HPDE6-E6E7 (cell line): Measurements from ENCODE around the gene TIMM44.

Experiments used
- DNase-seq: peaks from one replicate; pipeline ENCODE4 v3.0.0; 2011; ENCODE audit warnings: missing footprints; ENCODE audit errors: extremely low spot score

TIMM44 gene

DNA sequence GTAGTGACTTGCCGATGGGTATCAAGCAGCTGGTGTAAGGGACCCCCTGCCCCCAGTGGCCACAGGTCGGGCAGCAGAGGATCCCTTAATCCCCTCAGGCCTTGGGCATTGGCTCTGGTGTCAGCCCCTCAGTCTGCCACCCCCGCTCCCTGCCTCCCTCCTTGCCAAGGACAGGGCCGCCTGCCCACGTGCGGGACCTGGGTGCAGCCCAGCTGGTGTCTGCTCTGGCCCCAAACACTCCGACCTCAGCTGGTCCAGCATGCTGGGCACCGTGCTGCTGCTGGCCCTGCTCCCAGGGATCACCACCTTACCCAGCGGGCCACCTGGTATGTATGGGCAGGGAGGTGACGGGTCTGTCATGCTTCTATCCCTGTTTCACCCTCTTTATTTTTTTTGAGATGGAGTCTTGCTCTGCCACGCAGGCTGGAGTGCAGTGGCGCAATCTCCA is 28.8 kb downstream of the TIMM44 start, which contains the start of gene TGFBR3L:
TGFBR3L (plus strand) TSS at position 233 of the 448 bp plus-strand sequence.
- DNase-seq, result no peak

DNA sequence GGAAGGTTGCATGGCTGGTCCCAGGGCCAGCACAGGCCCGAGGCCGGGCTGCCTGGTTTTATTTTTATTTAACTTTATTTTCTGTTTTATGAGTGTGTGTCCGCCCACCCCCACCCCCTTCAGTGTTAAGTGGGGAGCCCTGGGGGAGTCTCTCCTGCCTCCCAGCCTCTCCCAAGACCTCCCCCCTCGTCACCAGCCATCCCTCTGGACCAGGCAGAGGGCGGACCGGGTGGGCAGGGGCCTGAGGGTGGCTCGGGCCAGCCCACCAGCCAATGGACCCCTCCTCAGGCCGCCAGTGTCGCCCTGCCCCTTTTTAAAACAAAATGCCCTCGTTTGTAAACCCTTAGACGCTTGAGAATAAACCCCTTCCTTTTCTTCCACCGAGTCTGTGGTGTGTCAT is 29.4 kb downstream of the TIMM44 start:
- DNase-seq, result no peak

DNA sequence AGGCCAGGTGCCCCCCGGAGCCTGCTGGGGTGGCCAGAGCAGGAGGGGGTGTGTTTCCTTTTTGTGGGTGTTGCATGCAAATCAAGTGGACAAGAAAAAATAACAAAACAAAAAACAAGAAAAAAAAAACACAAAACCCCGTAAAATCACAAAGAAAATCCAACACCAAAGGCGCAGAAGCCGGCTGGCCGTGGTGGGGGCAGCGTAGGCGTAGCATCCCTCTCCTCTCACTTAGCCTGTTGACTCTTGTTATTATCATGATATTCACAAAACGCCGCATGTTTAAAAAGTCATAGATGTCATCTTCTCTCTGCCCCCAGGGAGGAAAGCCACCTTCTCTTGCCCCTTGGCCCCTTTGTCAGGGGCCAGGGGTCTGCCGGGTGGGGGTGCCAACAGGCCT is 29.8 kb downstream of the TIMM44 start:
- no peak for DNase-seq

DNA sequence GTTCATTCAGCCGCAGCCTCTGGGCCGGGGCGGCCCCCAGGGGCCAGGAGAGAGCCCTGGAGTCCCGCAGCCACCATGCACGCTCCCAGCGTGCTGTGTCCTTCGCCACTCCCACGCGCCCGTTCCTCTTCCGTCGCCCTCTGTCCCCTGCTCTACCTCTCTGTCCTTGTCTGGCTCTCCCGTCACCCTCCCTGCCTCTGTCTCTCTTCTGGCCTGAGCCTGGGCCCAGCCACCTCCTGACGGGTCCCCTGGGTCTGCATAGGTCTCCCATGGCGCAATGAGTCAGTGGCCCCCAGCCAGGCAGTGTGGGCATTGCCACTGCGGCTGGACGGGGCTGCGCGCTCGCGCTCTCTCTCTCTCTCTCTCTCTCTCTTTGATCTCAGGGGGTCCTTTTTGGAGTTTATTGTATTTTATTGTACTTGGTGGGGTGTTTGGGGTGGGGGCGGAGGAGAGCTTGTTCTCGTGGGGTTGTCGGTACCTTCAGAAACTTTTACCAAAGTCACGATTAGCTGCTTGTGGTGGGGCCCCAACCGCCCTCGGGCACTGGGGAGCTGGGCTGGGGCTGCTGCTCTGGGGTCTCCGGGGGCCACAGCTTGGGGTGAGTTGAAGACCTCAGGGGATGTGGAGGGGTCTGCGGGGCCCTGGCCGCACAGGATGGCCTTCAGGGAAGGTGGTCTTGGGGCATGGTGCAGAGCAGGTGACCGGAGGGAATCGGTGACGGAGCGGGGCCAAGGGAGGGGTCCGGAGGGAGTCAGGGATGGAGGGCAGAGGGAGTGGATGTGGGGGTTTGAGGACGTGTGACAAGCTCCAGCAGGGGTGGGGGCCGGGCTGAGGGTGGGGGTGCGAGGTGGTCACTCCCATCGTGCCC is 30.5 kb downstream of the TIMM44 start:
- DNase-seq, result no peak

DNA sequence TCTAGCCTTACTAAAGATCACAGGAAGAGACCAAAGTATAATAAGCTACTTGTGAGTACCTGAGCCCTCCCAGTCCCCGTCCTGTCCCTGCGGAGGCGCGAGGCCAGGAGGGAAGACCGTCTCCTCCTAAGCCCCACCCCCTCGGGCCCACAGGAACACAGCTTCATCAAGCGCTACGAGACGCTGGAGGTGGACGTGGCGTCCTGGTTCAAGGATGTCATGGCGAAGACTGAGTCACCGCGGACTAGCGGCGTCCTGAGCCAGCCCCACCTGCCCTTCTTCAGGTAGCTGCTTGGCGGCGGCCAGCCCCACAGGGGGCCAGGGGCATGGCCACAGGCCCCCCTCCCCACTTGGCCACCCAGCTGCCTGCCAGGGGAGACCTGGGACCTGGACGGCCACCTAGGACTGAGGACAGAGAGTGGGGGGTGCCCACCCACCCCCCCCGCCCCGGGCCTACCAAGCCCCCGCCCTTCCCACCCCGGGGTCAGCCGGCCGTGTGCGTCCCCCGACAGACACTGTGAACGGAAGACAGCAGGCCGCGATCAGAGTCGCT is 31.2 kb downstream of the TIMM44 start:
- no peak for DNase-seq

DNA sequence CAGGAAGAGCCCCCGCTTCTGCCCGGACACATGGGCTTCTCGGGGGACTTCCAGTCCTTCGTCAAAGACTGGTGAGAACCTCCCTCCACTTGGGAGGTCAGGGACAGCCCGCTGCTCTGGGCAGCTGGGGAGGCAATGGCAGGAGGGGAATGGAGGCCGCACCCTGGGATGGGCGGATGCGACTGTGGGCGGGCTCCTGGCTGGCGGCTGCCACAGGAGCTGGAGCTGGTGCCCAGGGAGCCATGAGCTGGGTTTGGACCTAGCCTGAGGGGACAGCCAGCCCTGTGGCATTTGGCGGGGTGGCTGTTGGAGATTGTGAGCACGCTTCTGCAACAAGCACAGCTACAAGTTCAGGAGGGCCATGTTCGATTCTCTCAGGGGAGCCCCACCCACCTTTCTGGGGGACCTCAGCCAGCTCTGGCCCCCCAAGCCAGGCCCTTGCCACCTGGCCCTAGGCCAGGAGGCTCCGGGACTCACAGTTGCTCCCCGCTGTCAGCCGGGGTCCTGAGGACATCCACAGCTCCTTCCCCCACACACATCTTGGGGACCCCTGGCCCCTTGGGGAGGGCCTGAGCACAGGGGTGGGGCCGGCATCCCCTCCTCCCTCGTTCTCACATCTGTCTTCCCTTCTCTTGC is 31.8 kb downstream of the TIMM44 start:
- no peak for DNase-seq

DNA sequence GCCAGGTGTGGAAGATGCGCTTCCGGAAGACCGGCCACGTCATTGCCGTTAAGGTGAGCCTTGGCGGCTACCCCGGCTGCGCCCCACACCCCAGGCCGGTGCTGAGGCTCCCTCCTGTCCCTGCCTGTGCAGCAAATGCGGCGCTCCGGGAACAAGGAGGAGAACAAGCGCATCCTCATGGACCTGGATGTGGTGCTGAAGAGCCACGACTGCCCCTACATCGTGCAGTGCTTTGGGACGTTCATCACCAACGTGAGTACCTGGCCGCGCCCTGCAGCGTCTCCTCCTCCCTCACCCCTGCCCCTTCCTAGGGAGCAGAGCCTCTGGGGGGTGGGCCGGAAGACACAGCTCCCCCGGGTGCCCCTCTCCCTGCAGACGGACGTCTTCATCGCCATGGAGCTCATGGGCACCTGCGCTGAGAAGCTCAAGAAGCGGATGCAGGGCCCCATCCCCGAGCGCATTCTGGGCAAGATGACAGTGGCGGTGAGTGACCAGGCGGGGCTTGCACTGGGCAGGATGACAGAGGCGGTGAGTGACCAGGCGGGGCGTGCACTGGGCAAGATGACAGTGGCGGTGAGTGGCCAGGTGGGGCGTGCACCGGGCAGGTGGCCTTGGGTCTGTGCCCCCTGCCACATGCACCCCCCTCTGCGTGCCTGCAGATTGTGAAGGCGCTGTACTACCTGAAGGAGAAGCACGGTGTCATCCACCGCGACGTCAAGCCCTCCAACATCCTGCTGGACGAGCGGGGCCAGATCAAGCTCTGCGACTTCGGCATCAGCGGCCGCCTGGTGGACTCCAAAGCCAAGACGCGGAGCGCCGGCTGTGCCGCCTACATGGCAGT is 32.9 kb downstream of the TIMM44 start:
- DNase-seq, result no peak

DNA sequence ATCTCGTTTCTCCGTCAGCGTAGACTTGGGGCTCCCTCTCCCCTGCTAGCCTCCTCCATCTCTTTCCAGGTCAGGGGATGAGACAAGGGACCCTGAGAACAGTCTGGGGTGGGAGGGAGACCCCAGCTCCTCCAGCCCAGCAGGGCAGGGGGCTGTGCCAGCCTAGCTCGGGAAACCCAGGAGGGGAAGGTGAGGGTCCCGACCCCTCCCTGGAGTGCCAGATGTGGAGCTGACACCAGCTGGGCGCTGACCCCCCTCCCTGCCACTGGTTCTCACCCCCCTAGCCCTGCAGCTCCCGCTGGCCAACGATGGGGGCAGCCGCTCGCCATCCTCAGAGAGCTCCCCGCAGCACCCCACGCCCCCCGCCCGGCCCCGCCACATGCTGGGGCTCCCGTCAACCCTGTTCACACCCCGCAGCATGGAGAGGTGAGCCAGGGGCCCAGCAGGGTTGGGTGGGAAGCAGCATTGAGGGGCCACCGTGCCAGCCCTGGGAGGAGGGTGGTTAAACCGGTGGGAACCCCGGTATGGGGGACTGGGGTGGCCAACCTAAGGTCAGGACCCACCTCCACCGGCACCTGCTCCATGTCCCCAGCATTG is 33.9 kb downstream of the TIMM44 start:
- DNase-seq, result no peak

DNA sequence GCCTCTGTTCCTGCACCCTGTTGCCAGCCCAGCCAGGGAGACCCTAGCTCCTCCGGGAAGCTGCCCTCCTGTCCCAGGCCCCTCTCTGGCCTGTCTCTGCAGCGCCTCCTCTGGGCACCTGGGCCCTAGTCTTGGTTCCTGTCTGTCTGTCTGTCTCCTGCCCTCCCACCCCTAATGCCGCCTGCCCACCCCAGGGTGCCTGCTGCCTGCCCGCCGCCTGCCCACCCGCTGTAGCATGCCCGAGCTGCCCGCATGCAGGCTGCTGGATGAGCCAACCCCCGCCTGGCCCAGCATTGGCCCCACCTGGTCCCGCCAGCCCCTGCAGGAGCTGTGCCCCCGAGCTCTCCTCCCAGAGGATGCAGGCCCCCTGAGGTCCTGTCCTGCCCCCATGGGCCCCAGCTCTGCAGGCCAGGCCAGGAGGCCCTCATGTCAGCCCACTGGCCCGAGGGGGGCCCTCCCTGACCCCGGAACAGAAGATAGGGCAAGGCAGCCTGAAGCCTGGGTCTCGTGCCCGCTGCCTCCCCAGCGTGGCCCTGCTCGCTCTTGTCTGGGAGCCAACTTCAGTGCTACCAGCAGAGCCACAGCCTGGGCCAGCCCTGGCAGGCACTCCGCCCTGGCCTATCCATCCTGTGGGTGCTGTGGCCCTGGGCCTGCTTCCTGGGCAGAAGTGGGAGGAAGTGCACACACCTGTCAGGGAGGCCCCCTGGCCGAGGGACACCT is 34.6 kb downstream of the TIMM44 start:
- DNase-seq, result no peak

DNA sequence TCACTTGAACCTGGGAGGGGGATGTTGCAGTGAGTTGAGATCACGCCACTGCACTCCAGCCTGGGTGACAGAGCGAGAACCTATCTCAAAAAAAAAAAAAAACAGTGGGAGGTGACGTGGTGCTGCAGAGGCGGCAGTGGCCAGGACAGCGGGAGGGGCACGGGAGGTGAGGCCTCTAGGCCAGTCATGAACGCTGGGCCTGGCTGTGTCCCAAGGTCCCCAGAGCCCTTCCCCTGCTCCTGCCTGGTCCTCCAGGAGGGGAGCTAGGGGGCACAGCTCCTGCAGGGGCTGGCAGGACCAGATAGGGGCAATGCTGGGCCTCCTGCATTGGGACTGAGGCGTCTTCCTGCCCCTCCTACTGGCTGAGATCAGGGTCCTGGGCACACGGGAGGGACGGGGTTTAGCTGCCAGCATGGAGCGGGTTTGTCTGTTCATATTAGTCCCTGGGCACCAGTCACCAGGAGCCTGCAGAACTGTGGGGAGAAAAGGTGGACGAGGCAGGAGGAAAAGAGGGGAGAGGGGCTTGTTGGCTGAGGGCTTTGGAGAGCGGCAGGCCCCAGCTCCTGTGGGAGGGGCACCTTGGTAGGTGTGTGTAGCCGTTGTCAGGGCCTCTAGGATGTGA is 35.3 kb downstream of the TIMM44 start:
- DNase-seq, result no peak

DNA sequence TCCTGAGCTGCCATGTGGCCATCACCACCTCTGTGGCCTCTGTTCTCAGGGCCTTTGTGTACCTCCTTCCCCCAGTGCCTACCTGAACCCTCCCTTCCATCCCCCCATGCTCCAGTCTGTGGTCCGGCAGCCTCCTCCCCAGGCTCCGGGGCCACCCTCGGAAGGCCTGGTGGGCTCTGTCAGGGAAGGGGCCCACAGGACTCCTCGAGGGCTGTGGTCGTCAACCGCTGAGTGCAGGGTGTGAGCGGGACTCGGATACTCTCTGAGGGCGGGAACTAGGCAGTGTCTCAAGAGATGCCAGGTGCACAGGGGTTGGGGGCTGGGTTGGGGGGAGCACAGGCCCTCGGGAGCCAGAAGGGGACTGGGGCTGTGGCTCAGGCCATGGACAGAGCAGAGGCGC is 35.9 kb downstream of the TIMM44 start:
- DNase-seq, result no peak

DNA sequence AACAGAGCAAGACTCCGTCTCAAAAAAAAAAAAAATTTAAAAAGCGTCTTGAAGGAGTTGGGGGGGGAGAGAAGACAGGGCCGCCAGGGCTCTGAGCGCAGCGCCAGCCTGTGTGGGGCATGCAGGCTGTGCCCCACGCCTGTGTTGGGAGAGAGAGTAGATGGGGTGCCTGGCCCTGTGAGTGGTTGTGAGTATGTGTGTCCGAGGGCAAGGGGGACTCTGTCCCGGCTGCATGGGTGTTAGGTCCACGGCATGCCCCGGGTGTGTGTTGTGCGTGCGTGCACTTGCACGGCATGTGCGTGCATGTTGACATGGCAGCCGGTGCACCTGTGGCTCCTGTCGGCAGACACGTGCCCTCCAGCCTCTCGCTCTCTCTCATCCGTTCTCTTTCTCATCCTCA is 36.3 kb downstream of the TIMM44 start:
- no peak for DNase-seq

DNA sequence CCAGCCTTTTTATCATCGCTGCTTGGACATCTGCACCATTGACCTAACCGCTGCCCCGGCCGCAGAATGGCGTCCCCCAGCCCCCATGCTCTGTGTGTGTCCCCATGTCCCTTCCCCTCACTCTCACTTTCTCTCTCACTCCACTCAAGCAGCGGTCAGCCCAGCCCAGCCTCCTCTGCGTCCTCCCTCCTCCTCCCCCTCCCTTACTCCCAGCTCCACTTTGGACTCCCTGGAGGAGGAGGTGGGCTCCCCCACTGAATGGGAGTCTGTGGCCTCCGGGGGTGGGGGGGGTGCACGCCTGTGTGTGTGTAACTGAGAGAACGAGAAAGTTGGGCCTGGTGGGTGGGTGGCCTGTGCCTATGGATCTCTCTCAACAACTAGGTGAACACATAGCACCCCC is 37.6 kb downstream of the TIMM44 start:
- no peak for DNase-seq

DNA sequence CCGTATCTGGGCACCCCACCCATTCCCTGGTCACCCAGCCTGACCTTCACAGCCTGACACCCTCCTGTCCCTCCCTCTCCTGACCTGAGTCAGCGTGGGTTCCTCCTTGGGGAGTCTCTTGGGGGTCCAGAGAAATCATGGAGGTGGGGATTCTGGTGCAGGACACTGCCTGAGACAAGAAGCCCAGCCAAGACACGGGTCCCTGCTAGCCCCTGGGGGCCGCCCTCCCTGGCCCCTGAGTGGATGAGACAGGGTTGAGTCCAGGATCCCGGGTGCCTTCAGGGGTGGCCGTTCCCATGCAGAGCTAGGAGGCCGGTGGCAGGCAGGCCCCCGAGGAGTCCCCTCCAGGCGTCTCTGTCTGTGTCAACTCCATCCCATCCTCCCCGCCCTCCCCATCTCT is 38.2 kb downstream of the TIMM44 start:
- no peak for DNase-seq

DNA sequence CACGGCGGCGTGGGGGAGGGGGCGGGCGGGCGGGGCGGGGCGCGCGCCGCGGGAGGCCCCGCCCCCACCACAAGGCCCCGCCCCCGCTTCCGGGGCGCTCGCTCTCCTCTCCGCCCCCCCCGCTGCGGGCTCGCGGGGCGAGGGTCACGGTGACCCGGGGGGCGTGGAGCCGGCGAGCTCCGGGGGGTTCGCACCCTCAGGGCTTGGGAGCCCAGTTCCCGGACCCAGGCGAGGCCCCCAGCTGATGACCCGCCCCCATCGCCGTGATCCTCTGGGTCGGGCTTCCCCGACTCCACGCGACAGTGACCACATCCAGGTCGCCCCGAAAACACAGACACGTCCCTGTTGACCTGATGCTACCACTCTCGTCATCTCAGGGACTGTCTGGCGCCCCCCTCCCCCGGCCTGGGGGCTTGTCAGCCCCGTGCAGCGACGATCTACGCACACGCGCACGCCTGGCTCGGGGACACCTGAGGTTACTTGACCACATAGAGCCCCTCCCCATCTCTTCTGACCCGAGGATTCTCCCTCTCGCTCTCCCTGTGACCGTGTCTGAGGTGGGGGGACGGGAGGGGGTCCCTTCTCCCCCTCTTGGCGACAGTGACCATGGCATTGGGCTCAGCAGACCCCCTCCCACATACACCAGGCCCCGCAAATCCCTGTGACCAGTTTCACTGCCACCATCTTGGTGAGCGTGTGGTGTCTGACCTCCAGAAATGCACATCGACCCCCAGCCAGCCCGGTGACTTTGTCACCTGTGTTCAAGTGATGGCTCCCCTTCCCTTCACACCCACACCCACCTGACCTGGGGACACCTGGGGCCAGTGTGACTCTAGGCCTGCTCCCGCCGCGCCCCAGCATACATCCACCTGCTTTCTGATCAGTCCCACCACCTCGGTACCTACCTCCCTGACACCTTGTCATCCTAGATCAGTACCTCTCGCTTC is 39.1 kb downstream of the TIMM44 start:
- no peak for DNase-seq

DNA sequence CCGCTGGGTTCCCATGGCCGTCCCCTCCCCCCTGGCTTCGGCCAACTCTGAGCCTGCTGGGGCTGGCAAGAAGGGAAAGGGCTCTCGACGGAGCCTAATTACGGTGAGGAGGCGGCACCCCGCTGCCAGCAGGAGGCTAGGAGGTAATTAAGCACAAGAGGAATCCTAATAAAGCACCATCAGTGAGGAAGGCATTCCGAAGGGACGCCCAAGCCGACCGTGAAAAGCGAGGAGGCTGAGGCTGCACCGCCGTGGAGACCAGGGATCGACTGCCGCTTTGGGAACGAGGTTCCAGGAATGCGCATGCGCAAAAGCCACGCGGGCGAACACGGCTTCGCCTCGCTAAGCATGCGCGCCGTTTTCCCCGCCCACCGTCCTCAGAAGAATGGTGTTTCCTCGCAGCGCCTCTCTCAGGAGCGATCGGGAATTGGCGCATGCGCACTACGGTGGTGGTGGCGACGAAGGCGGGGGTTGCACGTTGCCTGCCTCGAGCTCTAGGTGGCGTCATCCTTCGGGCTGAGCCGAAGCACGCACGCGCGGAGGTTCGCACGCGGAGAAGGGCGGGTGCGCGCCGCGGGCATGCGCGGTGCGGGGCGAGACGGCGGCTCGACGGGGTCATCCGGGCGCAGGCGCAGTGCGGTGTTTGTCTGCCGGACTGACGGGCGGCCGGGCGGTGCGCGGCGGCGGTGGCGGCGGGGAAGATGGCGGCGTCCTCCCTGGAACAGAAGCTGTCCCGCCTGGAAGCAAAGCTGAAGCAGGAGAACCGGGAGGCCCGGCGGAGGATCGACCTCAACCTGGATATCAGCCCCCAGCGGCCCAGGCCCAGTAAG is 40.0 kb downstream of the TIMM44 start, which contains the start of gene MAP2K7:
MAP2K7 (plus strand) TSS at position 634 of the 830 bp plus-strand sequence; CDS start at position 702, 68 bp downstream.
- peak; percentile 97 for DNase-seq

DNA sequence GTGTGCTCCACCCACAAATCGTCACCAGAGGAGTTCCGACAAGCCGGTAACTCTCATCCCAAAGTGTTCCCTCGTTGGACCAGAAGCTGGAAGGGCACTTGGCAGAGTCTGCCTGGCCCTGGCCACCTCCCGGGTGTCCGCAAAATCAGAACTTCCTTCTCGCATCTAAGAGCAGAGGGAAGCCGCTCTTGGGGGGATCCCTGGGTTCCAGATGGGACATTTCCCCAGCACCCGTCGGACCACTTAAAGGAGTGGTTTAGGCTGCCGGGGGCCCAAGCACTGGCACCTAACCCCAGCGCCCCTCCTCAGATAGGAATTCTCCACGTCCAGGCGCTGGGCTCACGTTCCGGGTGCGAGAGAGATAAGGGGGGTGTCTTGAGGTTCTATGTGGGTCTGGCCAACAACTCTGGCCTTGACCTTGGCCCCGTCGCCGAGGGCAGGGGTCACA is 40.6 kb downstream of the TIMM44 start:
- DNase-seq, result no peak

DNA sequence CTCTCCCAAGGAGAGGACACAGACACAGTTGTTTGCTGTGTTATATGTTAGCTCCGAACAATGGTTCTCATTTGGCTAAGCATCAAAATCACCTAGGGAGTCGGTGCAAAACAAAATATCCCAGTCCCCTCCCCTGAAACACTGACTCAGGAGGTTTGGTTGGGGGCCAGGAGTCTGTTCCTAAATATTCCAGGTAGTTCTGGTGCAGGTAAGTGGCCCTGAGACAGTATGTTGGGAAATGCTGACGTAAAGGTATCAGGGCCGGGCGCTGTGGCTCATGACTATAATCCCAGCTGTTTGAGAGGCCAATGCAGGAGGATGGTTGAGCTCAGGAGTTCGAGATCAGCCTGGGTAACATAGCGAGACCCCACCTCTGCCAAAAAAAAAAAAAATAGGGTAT is 42.1 kb downstream of the TIMM44 start:
- DNase-seq, result no peak
